Measurements from ENCODE around the gene TLX2.

The TLX2 gene

DNA sequence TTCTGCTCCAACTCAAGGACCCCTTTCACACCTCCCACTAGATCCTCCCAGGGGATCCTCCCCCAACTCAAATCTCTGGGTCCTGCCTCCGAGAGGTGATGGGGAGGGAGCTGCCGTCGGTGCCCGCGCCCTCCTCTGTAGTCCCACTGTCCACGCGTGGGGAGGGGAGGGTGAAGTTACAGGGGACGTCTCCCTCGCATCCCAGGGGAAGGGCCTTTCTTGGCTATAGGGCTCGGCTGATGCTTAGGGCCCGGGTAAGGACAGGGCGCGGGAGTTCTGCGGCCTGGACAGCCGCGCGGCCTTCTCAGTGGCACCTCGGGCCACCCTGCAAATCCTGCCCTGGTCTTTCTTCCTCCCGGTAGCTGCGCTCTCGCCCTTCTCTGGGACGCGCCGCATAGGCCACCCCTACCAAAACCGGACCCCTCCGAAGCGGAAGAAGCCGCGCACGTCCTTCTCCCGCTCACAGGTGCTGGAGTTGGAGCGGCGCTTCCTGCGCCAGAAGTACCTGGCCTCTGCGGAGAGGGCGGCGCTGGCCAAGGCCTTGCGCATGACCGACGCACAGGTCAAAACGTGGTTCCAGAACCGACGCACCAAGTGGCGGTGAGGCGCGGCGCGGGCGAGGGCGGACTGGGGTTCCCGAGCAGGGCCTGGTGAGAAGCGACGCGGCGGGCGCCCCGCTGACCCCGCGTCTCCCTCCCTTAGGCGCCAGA, 1.2 kb downstream of the TLX2 start:
- Mint-ChIP-seq H3K4me3 (peak overlapping the region; percentile 56), H3K9me3 (no peaks in the 10 kb centered on the region), H3K27ac (no peak overlapping the region), H3K36me3 (ENCODE audit: low read depth) (no peaks in the 10 kb centered on the region), H3K4me1 (ENCODE audit: low read depth) (peaks cover 25% of the 10 kb centered on the region), H3K27me3 (peaks cover 82% of the 10 kb centered on the region)

DNA sequence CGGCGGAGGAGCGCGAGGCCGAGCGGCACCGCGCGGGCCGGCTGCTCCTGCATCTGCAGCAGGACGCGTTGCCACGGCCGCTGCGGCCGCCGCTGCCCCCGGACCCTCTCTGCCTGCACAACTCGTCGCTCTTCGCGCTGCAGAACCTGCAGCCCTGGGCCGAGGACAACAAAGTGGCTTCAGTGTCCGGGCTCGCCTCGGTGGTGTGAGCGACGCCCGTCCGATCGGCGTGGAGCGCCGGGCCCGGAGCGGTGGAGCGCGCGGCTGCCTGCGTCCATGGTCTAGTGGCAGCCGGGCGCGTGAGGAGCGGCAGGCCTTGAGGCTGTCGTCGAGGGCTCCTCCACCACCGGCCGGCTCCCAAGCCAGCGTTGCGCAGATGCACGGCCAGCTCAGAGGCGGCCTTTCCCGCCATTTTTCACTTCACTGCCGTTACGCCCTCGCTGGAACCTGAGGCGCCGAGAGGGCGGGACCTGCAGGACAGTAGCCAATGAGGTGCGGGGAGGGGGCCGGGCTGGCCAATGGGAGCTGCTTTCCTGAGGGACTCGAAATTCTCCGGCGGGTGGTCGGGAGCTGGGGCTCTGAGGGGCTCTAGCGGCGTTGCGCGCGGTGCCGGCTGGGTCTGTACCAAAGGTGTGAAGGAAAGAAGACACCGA, 1.9 kb downstream of the TLX2 start:
- no peaks in the 10 kb centered on the region for H3K9me3 Mint-ChIP-seq
- peaks cover 79% of the 10 kb centered on the region for H3K27me3 Mint-ChIP-seq
- H3K4me3 Mint-ChIP-seq, result peak overlapping the region; percentile 58
- H3K27ac Mint-ChIP-seq, result no peak overlapping the region
- peaks cover 25% of the 10 kb centered on the region for H3K4me1 Mint-ChIP-seq (ENCODE audit: low read depth)
- no peaks in the 10 kb centered on the region for H3K36me3 Mint-ChIP-seq (ENCODE audit: low read depth)

DNA sequence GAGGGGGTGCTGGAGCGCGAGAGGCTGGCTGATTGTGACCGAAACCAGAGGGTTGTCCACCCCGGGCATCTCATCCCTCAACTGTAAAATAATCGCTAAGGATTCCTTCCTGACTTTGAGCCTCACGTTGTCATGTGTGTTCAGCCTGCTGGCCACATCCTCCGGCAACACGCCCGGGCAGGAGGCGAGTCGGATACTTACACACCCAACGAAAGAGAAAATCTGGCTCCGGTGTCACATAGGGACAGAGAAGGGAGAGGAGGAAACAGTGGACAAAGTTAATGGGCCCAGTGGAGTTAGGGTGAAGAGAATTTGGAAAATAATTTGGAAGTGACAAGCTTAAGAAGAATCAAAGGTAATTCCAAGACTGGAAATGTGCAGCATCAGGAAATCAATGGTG, 2.4 kb downstream of the TLX2 start:
- H3K4me3 Mint-ChIP-seq, result peak overlapping the region; percentile 58
- peaks cover 25% of the 10 kb centered on the region for H3K4me1 Mint-ChIP-seq (ENCODE audit: low read depth)
- peaks cover 74% of the 10 kb centered on the region for H3K27me3 Mint-ChIP-seq
- H3K9me3 Mint-ChIP-seq, result no peaks in the 10 kb centered on the region
- H3K36me3 Mint-ChIP-seq (ENCODE audit: low read depth), result no peaks in the 10 kb centered on the region
- H3K27ac Mint-ChIP-seq, result peak overlapping the region; percentile 14

DNA sequence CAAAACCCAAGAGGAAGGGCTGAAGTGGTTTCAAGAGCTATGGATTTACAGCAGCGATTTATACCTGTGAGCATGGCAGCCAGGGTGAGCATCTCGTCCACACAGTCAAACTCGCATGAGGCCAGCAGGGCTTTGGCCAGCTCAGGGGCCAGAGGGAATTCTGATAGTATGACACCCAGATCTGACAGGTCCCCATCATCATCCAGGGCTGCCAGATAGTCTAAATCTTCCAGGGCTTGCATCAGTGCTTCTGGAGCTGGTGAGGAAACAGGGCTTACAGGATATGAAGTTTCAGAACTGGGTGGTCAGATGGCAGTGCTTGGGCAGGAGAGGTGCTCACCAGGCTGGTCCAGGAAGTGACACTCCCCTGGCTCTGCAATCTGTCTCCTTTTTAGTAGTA, 8.3 kb downstream of the TLX2 start:
- Mint-ChIP-seq H3K4me3 (no peak overlapping the region), H3K9me3 (no peaks in the 10 kb centered on the region), H3K27me3 (peaks cover 35% of the 10 kb centered on the region), H3K27ac (no peak overlapping the region), H3K4me1 (ENCODE audit: low read depth) (peaks cover 15% of the 10 kb centered on the region), H3K36me3 (ENCODE audit: low read depth) (peaks cover 18% of the 10 kb centered on the region)

DNA sequence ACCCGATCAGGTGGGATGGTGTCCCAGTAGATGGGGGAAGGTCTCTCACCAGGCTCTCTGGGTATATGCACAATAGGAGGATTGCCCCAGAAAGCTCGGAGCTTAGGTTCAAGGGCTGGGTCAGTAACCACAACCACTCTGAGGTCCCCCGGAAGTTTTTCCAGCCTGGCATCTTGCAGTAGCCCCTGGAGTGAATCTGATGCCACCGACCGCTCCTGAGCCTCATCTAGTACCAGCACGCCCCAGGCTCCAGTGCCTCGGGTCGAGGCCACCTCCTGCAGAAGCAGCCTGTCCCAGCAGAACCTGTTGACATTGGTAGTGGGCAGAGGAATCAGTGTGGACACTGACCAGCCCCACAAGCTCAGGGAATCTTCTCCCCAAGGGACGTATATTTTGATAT, 9.8 kb downstream of the TLX2 start:
- peaks cover 20% of the 10 kb centered on the region for H3K27me3 Mint-ChIP-seq
- no peaks in the 10 kb centered on the region for H3K9me3 Mint-ChIP-seq
- no peak overlapping the region for H3K27ac Mint-ChIP-seq
- H3K4me1 Mint-ChIP-seq (ENCODE audit: low read depth), result peaks cover 30% of the 10 kb centered on the region
- H3K4me3 Mint-ChIP-seq, result no peak overlapping the region
- peaks cover 33% of the 10 kb centered on the region for H3K36me3 Mint-ChIP-seq (ENCODE audit: low read depth)

DNA sequence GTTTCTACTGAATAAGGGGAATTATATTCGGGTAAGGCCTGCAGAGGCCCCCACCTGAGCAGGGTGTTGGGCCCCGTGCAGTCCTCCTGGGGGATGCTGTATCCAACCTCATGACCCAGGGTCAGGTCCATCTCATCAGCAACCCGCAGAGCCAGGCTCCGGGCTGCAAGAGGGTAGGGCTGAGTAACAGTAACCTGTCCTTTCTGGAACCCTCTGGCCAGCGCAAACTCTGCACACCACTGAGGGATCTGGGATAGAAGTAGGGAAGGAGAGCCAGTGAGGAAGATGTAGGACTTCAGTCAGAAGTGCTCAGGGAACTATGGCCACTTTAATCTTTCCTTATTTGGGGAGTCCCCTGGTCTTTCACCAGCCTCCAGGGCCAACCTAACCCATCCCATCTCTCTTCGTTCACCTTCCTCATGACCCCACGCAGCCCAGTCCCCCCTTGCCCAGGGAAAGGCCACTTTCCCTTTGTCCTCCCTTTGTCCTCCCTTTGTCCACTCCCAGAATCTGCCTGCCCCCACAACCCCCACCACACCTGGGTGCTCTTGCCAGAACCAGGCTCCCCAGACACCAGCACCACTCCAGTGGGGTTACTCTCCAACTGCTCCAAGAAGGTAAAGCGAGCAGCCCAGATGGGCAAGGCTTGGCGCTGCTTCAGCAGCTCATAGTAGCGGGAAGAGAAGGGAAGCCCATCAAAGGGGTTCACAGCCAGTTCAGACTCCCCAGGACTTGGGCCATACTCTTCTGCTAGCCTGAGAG, 10.9 kb downstream of the TLX2 start:
- H3K27ac Mint-ChIP-seq, result no peak overlapping the region
- H3K9me3 Mint-ChIP-seq, result no peaks in the 10 kb centered on the region
- H3K36me3 Mint-ChIP-seq (ENCODE audit: low read depth), result peaks cover 36% of the 10 kb centered on the region
- H3K4me3 Mint-ChIP-seq, result no peak overlapping the region
- peaks cover 8% of the 10 kb centered on the region for H3K27me3 Mint-ChIP-seq
- peaks cover 30% of the 10 kb centered on the region for H3K4me1 Mint-ChIP-seq (ENCODE audit: low read depth)

DNA sequence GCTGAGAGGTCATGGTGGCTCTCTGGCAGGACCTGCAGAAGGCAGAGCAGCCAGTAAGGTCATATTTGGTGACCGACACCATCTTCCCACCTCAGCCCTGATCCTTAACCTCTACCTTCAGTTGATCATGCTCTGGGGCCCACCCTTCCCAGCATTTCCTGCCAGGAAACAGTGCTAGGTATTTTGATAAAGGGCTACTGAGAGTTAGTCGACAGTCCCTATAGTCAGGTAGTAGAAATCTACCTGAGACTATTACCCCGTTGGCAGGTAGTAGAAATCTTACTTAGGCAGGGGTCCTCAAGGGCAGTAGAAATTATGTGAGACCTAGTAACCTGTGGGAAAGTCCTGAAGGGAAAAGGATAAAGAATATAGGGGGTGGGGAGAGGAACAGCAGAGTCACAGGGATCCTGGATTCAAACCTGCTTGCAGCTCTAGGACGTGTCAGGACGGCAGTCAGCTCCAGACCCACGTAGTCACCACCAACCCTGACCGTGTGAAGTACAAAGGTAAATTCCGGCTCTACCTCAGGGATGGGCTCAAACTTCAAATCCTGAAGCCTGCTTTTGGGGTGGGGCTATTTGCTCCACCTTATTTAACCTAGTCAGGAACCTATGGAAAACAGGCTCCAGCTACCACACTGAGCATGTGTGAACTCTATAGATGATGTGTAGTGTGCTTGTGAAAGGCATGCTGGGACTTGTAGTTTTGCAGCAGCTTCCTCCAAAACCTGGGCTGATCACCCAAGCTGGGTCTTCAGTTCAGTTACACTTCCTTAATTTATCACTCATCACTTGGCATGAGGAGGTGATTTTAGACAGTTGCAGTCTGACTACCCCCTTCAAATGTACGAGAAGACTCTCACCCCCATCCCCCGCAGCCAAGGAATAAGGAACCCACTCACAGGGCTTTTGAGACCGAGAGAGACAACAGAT, 11.7 kb downstream of the TLX2 start, which contains the start of gene DQX1:
Gene DQX1 (minus strand): TSS at position 515 of the 932 bp plus-strand sequence. CDS start 502 bp downstream, at position 13.
- peaks cover 4% of the 10 kb centered on the region for H3K27me3 Mint-ChIP-seq

DNA sequence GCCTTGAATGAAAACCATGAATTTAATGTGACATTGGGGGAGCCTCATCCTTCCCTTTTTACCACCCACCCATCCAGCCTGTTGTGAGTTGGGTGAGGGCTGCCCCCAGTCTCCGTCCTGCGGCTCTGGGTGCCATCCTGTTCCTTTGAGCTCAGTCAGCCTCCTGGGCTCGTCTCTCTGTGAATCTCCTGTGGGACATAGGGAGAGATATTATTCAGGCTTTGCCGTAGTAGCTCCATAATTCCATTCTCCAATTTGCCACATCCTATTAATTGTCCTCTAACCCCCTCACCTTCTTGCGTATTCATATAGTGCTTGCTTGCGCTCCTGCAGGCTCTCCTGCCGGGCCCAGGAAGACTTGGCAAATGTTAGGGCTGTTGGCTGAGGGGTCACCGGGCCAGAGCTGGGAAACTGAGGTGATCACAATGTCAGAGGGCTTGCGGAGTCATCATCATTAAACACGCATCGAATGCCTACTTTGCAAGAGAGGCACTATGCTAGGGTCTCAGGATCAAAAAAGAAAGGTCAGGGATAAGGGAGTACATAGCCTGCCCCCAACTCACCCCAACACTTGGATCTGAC, 12.5 kb downstream of the TLX2 start:
- Mint-ChIP-seq H3K4me3 (peak overlapping the region; percentile 99), H3K36me3 (ENCODE audit: low read depth) (peaks cover 49% of the 10 kb centered on the region), H3K9me3 (no peaks in the 10 kb centered on the region), H3K27ac (no peak overlapping the region), H3K4me1 (ENCODE audit: low read depth) (peaks cover 43% of the 10 kb centered on the region), H3K27me3 (peaks cover 4% of the 10 kb centered on the region)

More for the DNA sequence above, 11.7 kb downstream of the TLX2 start, which contains the start of gene DQX1:
- Mint-ChIP-seq H3K9me3 (no peaks in the 10 kb centered on the region), H3K4me1 (ENCODE audit: low read depth) (peaks cover 35% of the 10 kb centered on the region), H3K4me3 (peak within 1 kb of the TSS; percentile 99), H3K27ac (no peak within 1 kb of the TSS), H3K36me3 (ENCODE audit: low read depth) (peaks cover 42% of the 10 kb centered on the region)

DNA sequence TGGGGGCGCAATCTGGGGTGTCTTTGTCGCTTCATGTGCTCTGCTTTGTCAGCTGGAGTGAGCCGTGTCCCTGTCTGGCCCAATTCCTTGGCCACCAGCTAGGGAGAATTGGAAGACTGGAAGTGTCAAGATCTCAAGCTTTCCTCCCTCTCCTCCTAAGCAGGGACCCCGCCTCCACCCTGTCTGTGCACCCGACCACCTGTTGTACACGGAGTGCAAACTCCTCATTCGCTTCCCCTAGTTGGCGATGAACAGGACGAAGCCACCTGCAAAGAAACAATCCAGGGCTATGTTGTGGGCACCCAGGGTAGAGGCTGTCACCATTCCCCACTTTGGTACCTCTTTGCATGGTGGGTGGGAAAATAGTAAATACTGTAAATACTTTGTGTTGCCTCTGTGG, 13.5 kb downstream of the TLX2 start:
- H3K36me3 Mint-ChIP-seq (ENCODE audit: low read depth), result peaks cover 59% of the 10 kb centered on the region

DNA sequence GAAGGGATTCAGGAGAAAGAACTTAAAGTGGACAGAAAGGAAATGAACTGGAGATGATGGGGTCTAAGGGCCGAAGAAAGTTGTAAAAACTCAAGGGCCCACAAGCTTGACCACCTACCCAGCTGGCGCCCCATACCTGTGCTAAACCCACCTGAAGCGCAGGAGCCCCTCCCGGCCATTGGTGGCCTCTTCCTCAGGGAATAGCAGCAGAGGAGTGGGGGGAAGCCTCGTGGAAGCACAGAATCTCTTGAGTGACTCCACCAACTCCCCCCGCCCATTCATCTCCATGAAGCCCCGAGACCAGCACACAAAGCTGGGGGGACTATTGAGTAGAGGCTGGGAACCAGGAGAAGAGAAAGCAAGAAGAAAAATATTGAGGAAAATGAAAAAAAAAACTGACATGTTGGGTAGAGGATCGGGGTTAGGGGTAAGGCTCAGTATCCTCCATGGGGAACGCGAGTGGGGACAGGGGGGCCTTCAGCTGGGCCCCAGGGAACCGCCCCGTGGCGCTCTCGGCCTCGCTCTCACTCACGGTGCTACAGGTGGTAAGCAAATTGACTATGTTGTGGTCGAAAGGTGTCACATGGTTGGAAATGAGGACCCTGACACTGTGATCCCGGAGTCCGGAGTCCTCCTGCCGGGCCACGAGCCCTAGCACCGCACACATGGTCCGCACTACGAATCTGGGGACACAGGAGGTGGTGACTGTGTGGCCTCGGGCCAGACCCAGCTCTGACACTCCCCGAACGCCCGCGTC, 14.5 kb downstream of the TLX2 start:
- Mint-ChIP-seq H3K27me3 (no peaks in the 10 kb centered on the region), H3K27ac (peak overlapping the region; percentile 98), H3K4me1 (ENCODE audit: low read depth) (peaks cover 50% of the 10 kb centered on the region), H3K4me3 (peak overlapping the region; percentile 99), H3K36me3 (ENCODE audit: low read depth) (peaks cover 60% of the 10 kb centered on the region), H3K9me3 (no peaks in the 10 kb centered on the region)

More for the DNA sequence above, 13.5 kb downstream of the TLX2 start:
- Mint-ChIP-seq H3K4me1 (ENCODE audit: low read depth) (peaks cover 50% of the 10 kb centered on the region), H3K27ac (peak overlapping the region; percentile 98), H3K27me3 (no peaks in the 10 kb centered on the region), H3K4me3 (peak overlapping the region; percentile 99), H3K9me3 (no peaks in the 10 kb centered on the region)

DNA sequence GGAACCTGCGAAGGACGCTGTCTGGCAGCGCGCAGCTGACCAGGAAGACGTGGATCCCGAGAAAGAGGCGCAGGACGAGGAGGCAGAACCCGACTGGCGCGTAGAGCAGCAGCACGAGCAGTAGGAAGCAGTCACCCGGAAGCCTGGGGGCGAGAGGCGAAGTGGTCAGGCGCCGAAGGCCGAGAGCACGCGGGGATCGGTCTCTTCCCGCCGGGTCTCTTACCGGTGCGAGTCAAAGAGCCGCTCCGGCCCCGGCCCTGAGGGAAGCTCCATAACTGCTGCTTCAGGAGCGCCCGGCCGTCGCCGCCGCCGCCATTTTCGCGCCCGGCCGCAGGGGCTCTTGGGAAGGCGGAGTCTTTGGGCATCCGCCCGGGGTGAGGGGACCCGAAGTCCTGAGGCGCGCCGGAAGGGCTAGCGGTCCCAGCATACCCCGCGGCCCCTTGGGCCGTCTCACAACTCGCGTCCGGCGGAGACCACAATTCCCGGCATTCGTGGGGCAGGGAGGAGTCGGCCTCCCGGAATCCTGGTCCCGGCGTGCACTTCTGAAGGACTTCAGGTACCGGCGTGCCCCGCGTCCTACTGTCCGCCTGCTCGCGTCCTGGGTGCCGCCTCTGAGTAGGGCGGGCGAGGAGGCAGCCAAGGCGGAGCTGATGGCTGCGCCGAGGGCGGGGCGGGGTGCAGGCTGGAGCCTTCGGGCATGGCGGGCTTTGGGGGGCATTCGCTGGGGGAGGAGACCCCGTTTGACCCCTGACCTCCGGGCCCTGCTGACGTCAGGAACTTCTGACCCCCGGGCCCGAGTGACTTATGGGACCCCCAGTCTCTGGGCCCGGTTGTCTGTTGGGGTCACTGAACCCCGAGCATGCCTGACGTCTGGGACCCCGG, 15.3 kb downstream of the TLX2 start, which contains the start of the genes AUP1 and HTRA2:
Gene AUP1 (minus strand): TSS at position 350 of the 882 bp plus-strand sequence. CDS start 77 bp downstream, at position 273.
Gene HTRA2 (plus strand): TSS at position 577 of the 882 bp plus-strand sequence. CDS start 74 bp downstream, at position 651.
- no peaks in the 10 kb centered on the region for H3K9me3 Mint-ChIP-seq
- H3K27ac Mint-ChIP-seq, result peak within 1 kb of the TSS; percentile 98
- peak within 1 kb of the TSS; percentile 99 for H3K4me3 Mint-ChIP-seq
- no peaks in the 10 kb centered on the region for H3K27me3 Mint-ChIP-seq
- peaks cover 50% of the 10 kb centered on the region for H3K4me1 Mint-ChIP-seq (ENCODE audit: low read depth)
- H3K36me3 Mint-ChIP-seq (ENCODE audit: low read depth), result peaks cover 63% of the 10 kb centered on the region

Measured in stimulated activated naive CD8-positive, alpha-beta T cell treated with anti-CD3 and anti-CD28 coated beads, Interleukin-15, Interleukin-2, amounts not matched to agents 100 ng/mL and 50 ng/mL, for 24 hours (primary cell).